IMR-90 (cell line): ENCODE measurements around the gene PAM.

Experiments
- BHLHE40 ChIP-seq: fragments of 150-350 bp; IDR thresholded peaks from 2 replicates; pipeline ENCODE4 v1.6.1; 2016; ENCODE audit warnings: mild to moderate bottlenecking, low read depth, low read length
- CEBPB ChIP-seq: IDR thresholded peaks from 2 replicates; pipeline ENCODE4 v1.6.1; 2012; ENCODE audit warnings: low read depth, low read length, improper control_type of control experiment
- FOS ChIP-seq: fragments of 150-350 bp; IDR thresholded peaks from 2 replicates; pipeline ENCODE4 v1.6.1; 2016; ENCODE audit warnings: low read depth, low read length
- MAFK ChIP-seq: IDR thresholded peaks from 2 replicates; pipeline ENCODE4 v1.6.1; 2012; ENCODE audit warnings: low read depth, low read length, improper control_type of control experiment
- NFE2L2 ChIP-seq: fragments of 150-350 bp; IDR thresholded peaks from 2 replicates; pipeline ENCODE4 v1.6.1; 2016; ENCODE audit warnings: low read depth, mild to moderate bottlenecking, low read length
- POLR2A ChIP-seq: IDR thresholded peaks from 2 replicates; pipeline ENCODE4 v1.6.1; 2012; ENCODE audit warnings: mild to moderate bottlenecking, low read depth, low read length
- RAD21 ChIP-seq: IDR thresholded peaks from 2 replicates; pipeline ENCODE4 v1.6.1; 2012; ENCODE audit warnings: low read length, improper control_type of control experiment
- RCOR1 ChIP-seq: IDR thresholded peaks from 2 replicates; pipeline ENCODE4 v1.6.1; 2012; ENCODE audit warnings: mild to moderate bottlenecking, low read length, improper control_type of control experiment; ENCODE audit not compliant: insufficient replicate concordance
- RFX5 ChIP-seq: IDR thresholded peaks from 2 replicates; pipeline ENCODE4 v1.8.0; 2012; ENCODE audit warnings: low read depth, mild to moderate bottlenecking, low read length, moderate library complexity
- SMC3 ChIP-seq: fragments of 150-350 bp; IDR thresholded peaks from 2 replicates; pipeline ENCODE4 v1.6.1; 2016; ENCODE audit warnings: low read depth, mild to moderate bottlenecking, antibody characterized with exemption, low read length, moderate library complexity
- TF ChIP-seq, protein P1 (sequence below): conservative IDR thresholded peaks from 2 replicates; pipeline ENCODE4 v1.5.1; 2012; ENCODE audit warnings: mild to moderate bottlenecking, low read depth, low read length, improper control_type of control experiment
- TF ChIP-seq, protein P2 (sequence below): fragments of 150-350 bp; IDR thresholded peaks from 2 replicates; pipeline ENCODE4 v1.6.1; 2017; ENCODE audit warnings: mild to moderate bottlenecking, antibody characterized with exemption, low read length, low read depth

DNA sequence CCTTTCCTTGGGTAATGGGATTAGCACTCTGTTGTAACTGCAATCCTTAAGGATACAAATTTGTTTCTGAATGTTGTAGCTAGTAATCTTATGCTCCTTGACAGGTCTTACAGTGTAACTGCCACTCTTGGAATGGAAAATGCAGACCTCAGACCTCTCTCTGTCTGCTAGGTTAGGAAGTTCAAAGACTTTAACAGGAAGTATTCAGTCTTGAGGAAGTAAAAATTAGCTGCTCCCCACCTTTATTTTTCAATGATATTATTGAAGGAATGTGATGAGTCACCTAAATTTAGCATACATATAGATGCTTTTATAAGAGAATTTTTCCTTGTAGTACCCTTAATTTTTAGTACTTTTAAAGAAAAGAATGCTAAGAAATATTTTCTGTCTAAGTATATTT, 71.5 kb downstream of the PAM start:
- TF ChIP-seq, protein P1, sequence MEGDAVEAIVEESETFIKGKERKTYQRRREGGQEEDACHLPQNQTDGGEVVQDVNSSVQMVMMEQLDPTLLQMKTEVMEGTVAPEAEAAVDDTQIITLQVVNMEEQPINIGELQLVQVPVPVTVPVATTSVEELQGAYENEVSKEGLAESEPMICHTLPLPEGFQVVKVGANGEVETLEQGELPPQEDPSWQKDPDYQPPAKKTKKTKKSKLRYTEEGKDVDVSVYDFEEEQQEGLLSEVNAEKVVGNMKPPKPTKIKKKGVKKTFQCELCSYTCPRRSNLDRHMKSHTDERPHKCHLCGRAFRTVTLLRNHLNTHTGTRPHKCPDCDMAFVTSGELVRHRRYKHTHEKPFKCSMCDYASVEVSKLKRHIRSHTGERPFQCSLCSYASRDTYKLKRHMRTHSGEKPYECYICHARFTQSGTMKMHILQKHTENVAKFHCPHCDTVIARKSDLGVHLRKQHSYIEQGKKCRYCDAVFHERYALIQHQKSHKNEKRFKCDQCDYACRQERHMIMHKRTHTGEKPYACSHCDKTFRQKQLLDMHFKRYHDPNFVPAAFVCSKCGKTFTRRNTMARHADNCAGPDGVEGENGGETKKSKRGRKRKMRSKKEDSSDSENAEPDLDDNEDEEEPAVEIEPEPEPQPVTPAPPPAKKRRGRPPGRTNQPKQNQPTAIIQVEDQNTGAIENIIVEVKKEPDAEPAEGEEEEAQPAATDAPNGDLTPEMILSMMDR, result no peak
- TF ChIP-seq MAFK (peak; percentile 34; the same call in 1 of the 2 replicates), POLR2A (no peak), FOS (no peak), RAD21 (no peak), NFE2L2 (peak; percentile 19; the same call in 1 of the 2 replicates), CEBPB (no peak), RFX5 (no peak), BHLHE40 (no peak), RCOR1 (no peak), SMC3 (no peak)
- TF ChIP-seq, protein P2, sequence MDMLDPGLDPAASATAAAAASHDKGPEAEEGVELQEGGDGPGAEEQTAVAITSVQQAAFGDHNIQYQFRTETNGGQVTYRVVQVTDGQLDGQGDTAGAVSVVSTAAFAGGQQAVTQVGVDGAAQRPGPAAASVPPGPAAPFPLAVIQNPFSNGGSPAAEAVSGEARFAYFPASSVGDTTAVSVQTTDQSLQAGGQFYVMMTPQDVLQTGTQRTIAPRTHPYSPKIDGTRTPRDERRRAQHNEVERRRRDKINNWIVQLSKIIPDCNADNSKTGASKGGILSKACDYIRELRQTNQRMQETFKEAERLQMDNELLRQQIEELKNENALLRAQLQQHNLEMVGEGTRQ, result no peak
